GM18505 (cell line): ENCODE measurements around the gene TLE3.

ENCODE experiments used
- ATAC-seq: cut with Tn5 transposase; IDR thresholded peaks from one replicate; pipeline ENCODE4 v1.9.1; 2021; ENCODE audit not compliant: unreplicated experiment
- POLR2A ChIP-seq: IDR thresholded peaks from 4 replicates; pipeline ENCODE4 v1.6.1; 2011; ENCODE audit warnings: borderline replicate concordance; ENCODE audit not compliant: insufficient read depth, insufficient read length; ENCODE audit errors: extremely low read depth

The TLE3 gene

GRCh38 chr15:69997813-69998212, 99.9 kb downstream of the TLE3 start:
- ATAC-seq = no peak

More at GRCh38 chr15:69997813-69998212, 99.9 kb downstream of the TLE3 start:
- no peak for TF ChIP-seq POLR2A
